HEK293 (cell line): Measurements from ENCODE around the gene KIAA1191.

Experiments
- CTCF ChIA-PET: fragments of 350-600 bp; formaldehyde crosslinking; extraction: SDS; loops from one replicate; lab custom pipeline; 2021; ENCODE audit warnings: antibody characterized with exemption; lab: Yijun Ruan, JAX
- POLR2A ChIA-PET: fragments of 300-600 bp; formaldehyde crosslinking; extraction: SDS; loops from one replicate; lab custom pipeline; 2020; ENCODE audit warnings: antibody characterized with exemption, inconsistent platforms; lab: Yijun Ruan, JAX
- H3K27ac ChIP-seq: fragments of 200-500 bp; sonication (Bioruptor generic); 2 replicates; pipeline ENCODE4 v1.5.1; 2014; ENCODE audit warnings: low read depth, low read length, control low read depth, inconsistent platforms; ENCODE audit errors: extremely low read depth
- H3K36me3 ChIP-seq, 2 experiments: fragments of 200-500 bp in 1 of 2; sonication (Bioruptor generic) in 1 of 2; 1 replicate in 1 of 2; 2 replicates in 1 of 2; pipeline ENCODE4 v1.5.1; 2014 to 2017; ENCODE audit warnings: inconsistent platforms in 2 of 2, low read length in 2 of 2; ENCODE audit not compliant: control insufficient read depth in 2 of 2, insufficient read depth in 1 of 2
- H3K4me1 ChIP-seq: fragments of 200-500 bp; sonication (Bioruptor generic); 2 replicates; pipeline ENCODE4 v1.5.1; 2014; ENCODE audit warnings: mild to moderate bottlenecking, low read length, inconsistent platforms; ENCODE audit not compliant: control insufficient read depth, insufficient read depth
- H3K4me3 ChIP-seq: 2 replicates; pipeline ENCODE4 v1.5.1; 2011; ENCODE audit warnings: low read depth, mild to moderate bottlenecking, control low read depth, low read length, moderate library complexity
- H3K9me3 ChIP-seq: fragments of 200-500 bp; sonication (Bioruptor generic); 2 replicates; pipeline ENCODE4 v1.5.1; 2014; ENCODE audit warnings: low read depth, low read length, inconsistent platforms; ENCODE audit not compliant: control insufficient read depth, insufficient read depth
- ELK4 ChIP-seq: IDR thresholded peaks from 2 replicates; pipeline ENCODE4 v1.6.1; 2011; ENCODE audit warnings: mild to moderate bottlenecking, low read depth, low read length, borderline replicate concordance
- HOXD13 ChIP-seq: sonication (generic); formaldehyde crosslinking; IDR thresholded peaks from 2 replicates; pipeline ENCODE4 v1.8.0; 2022; ENCODE audit warnings: missing genetic modification reagents, borderline replicate concordance
- REPIN1 ChIP-seq: fragments of 450-650 bp; formaldehyde crosslinking; IDR thresholded peaks from 2 replicates; pipeline ENCODE4 v1.5.1; 2017; ENCODE audit warnings: missing biosample characterization, missing genetic modification characterization, low read depth
- SCRT1 ChIP-seq: fragments of 450-650 bp; formaldehyde crosslinking; IDR thresholded peaks from 2 replicates; pipeline ENCODE4 v1.5.1; 2016; ENCODE audit warnings: missing biosample characterization, missing genetic modification characterization, borderline replicate concordance
- SCRT2 ChIP-seq: fragments of 450-650 bp; formaldehyde crosslinking; IDR thresholded peaks from 2 replicates; pipeline ENCODE4 v1.5.1; 2016; ENCODE audit warnings: missing biosample characterization, missing genetic modification characterization
- SP3 ChIP-seq: fragments of 450-650 bp; formaldehyde crosslinking; IDR thresholded peaks from 2 replicates; pipeline ENCODE4 v1.5.1; 2016; ENCODE audit warnings: missing biosample characterization, missing genetic modification characterization
- ZBTB21 ChIP-seq: fragments of 450-650 bp; formaldehyde crosslinking; IDR thresholded peaks from 2 replicates; pipeline ENCODE4 v1.5.1; 2017; ENCODE audit warnings: missing biosample characterization, missing genetic modification characterization
- ZNF121 ChIP-seq: fragments of 450-650 bp; formaldehyde crosslinking; IDR thresholded peaks from 2 replicates; pipeline ENCODE4 v1.5.1; 2016; ENCODE audit warnings: missing biosample characterization, missing genetic modification characterization
- ZNF132 ChIP-seq: fragments of 450-650 bp; formaldehyde crosslinking; IDR thresholded peaks from 2 replicates; pipeline ENCODE4 v1.5.1; 2017; ENCODE audit warnings: missing biosample characterization, missing genetic modification characterization, borderline replicate concordance
- ZNF366 ChIP-seq: fragments of 450-650 bp; formaldehyde crosslinking; conservative IDR thresholded peaks from 2 replicates; pipeline ENCODE4 v1.5.1; 2016; ENCODE audit warnings: missing biosample characterization, missing genetic modification characterization
- ZNF561 ChIP-seq: fragments of 450-650 bp; IDR thresholded peaks from 2 replicates; pipeline ENCODE4 v1.5.1; 2018; ENCODE audit warnings: missing biosample characterization, missing genetic modification characterization, borderline replicate concordance
- ZNF626 ChIP-seq: fragments of 450-650 bp; sonication (Bioruptor Pico); formaldehyde crosslinking; IDR thresholded peaks from 2 replicates; pipeline ENCODE4 v1.5.1; 2018; ENCODE audit warnings: missing biosample characterization, missing genetic modification characterization, inconsistent platforms
- TF ChIP-seq, protein P1 (sequence below): fragments of 450-650 bp; formaldehyde crosslinking; IDR thresholded peaks from 2 replicates; pipeline ENCODE4 v1.5.1; 2017; ENCODE audit warnings: missing biosample characterization, missing genetic modification characterization
- TF ChIP-seq, protein P2 (sequence below): fragments of 450-650 bp; formaldehyde crosslinking; conservative IDR thresholded peaks from 2 replicates; pipeline ENCODE4 v1.5.1; 2016; ENCODE audit warnings: low read depth, missing biosample characterization, missing genetic modification characterization
- TF ChIP-seq, protein P3 (sequence below): fragments of 450-650 bp; formaldehyde crosslinking; IDR thresholded peaks from 2 replicates; pipeline ENCODE4 v1.5.1; 2016; ENCODE audit warnings: missing biosample characterization, missing genetic modification characterization
- TF ChIP-seq, protein P4 (sequence below): fragments of 450-650 bp; formaldehyde crosslinking; IDR thresholded peaks from 2 replicates; pipeline ENCODE4 v1.5.1; 2017; ENCODE audit warnings: missing biosample characterization, missing genetic modification characterization
- TF ChIP-seq, protein P5 (sequence below): fragments of 450-650 bp; formaldehyde crosslinking; IDR thresholded peaks from 2 replicates; pipeline ENCODE4 v1.5.1; 2016; ENCODE audit warnings: missing biosample characterization, missing genetic modification characterization

Gene KIAA1191

GRCh38 chr5:176360894-176361436, 599 bp downstream of the KIAA1191 start (continued):
- TF ChIP-seq, protein P1, sequence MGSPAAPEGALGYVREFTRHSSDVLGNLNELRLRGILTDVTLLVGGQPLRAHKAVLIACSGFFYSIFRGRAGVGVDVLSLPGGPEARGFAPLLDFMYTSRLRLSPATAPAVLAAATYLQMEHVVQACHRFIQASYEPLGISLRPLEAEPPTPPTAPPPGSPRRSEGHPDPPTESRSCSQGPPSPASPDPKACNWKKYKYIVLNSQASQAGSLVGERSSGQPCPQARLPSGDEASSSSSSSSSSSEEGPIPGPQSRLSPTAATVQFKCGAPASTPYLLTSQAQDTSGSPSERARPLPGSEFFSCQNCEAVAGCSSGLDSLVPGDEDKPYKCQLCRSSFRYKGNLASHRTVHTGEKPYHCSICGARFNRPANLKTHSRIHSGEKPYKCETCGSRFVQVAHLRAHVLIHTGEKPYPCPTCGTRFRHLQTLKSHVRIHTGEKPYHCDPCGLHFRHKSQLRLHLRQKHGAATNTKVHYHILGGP (tag by site-specific recombination): no peak
- TF ChIP-seq, protein P2, sequence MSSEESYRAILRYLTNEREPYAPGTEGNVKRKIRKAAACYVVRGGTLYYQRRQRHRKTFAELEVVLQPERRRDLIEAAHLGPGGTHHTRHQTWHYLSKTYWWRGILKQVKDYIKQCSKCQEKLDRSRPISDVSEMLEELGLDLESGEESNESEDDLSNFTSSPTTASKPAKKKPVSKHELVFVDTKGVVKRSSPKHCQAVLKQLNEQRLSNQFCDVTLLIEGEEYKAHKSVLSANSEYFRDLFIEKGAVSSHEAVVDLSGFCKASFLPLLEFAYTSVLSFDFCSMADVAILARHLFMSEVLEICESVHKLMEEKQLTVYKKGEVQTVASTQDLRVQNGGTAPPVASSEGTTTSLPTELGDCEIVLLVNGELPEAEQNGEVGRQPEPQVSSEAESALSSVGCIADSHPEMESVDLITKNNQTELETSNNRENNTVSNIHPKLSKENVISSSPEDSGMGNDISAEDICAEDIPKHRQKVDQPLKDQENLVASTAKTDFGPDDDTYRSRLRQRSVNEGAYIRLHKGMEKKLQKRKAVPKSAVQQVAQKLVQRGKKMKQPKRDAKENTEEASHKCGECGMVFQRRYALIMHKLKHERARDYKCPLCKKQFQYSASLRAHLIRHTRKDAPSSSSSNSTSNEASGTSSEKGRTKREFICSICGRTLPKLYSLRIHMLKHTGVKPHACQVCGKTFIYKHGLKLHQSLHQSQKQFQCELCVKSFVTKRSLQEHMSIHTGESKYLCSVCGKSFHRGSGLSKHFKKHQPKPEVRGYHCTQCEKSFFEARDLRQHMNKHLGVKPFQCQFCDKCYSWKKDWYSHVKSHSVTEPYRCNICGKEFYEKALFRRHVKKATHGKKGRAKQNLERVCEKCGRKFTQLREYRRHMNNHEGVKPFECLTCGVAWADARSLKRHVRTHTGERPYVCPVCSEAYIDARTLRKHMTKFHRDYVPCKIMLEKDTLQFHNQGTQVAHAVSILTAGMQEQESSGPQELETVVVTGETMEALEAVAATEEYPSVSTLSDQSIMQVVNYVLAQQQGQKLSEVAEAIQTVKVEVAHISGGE (tag by site-specific recombination): no peak
- TF ChIP-seq SP3 (tag by site-specific recombination) (no peak), ZNF121 (no peak), ELK4 (no peak), ZNF366 (0 out of 2 replicates have a peak, but pooled peaks have one; percentile 39), HOXD13 (0 out of 2 replicates have a peak, but pooled peaks have one; percentile 11), ZBTB21 (tag by site-specific recombination) (no peak)

DNA sequence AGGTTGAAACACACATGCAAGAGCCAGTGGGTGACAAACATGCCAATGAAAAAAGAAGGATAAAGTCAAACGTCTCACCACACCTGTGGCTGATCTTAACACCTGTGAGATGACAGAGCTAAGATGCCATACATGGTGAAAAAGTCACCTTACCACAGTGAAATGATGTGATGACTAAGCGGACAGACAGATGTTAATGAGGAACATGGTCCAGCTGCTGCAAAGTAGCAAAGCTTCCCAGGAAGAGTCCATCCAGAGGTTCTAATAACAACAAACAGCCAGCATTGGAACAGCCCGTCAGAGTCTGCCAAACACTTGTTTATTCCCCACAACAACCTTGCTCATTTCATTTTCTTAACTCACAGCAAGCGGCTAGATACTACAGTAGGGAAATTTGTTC, 1.9 kb downstream of the KIAA1191 start:
- no peak for TF ChIP-seq ZNF561 (tag by site-specific recombination)
- no peak for TF ChIP-seq ZNF626 (tag by site-specific recombination)
- peak; percentile 89 for TF ChIP-seq SCRT1 (tag by site-specific recombination)
- peak; percentile 89 for TF ChIP-seq SCRT2
- TF ChIP-seq, protein P3, sequence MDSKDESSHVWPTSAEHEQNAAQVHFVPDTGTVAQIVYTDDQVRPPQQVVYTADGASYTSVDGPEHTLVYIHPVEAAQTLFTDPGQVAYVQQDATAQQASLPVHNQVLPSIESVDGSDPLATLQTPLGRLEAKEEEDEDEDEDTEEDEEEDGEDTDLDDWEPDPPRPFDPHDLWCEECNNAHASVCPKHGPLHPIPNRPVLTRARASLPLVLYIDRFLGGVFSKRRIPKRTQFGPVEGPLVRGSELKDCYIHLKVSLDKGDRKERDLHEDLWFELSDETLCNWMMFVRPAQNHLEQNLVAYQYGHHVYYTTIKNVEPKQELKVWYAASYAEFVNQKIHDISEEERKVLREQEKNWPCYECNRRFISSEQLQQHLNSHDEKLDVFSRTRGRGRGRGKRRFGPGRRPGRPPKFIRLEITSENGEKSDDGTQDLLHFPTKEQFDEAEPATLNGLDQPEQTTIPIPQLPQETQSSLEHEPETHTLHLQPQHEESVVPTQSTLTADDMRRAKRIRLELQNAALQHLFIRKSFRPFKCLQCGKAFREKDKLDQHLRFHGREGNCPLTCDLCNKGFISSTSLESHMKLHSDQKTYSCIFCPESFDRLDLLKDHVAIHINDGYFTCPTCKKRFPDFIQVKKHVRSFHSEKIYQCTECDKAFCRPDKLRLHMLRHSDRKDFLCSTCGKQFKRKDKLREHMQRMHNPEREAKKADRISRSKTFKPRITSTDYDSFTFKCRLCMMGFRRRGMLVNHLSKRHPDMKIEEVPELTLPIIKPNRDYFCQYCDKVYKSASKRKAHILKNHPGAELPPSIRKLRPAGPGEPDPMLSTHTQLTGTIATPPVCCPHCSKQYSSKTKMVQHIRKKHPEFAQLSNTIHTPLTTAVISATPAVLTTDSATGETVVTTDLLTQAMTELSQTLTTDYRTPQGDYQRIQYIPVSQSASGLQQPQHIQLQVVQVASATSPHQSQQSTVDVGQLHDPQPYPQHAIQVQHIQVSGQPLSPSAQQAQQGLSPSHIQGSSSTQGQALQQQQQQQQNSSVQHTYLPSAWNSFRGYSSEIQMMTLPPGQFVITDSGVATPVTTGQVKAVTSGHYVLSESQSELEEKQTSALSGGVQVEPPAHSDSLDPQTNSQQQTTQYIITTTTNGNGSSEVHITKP (tag by site-specific recombination): peak; percentile 84
- TF ChIP-seq, all 188 proteins: peak for 3
- Histone ChIP-seq H3K9me3 (no peaks in the 10 kb centered on the region), H3K36me3 (peaks cover 15 to 46% of the 10 kb centered on the region in 2 experiments), H3K27ac (no peak overlapping the region), H3K4me1 (no peaks in the 10 kb centered on the region; the same call in 1 of the 2 replicates), H3K4me3 (no peak overlapping the region)
- CTCF ChIA-PET: no interaction called here
- POLR2A ChIA-PET: interaction anchor here (0.7 to 0.9 kb wide), 2 partner anchors 184 to 634 kb away, joined by 3 to 4 read pairs; no protein-coding TSS in a partner anchor

DNA sequence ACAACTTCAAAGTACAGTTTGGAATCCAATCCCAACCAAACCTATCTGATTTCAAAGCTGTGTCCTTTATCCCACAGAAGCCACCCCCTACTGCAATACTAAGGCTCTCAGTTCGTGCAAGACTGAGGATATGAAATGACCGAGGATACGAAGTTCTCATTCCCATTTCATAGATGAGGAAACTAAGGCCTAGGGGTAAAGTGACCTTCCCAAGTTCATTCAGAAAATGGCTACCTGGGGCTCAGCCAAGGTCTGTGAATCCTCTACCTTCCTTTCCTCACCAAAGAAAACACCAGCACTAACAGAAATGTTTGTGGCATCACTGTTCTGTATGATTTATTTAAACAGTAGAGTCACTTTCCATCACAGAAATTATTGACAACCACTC, 5.4 kb downstream of the KIAA1191 start:
- CTCF ChIA-PET: no interaction called here
- Histone ChIP-seq H3K27ac (no peak overlapping the region), H3K4me3 (no peak overlapping the region), H3K36me3 (peaks cover 20 to 81% of the 10 kb centered on the region in 2 experiments), H3K9me3 (no peaks in the 10 kb centered on the region), H3K4me1 (no peaks in the 10 kb centered on the region; the same call in 1 of the 2 replicates)
- POLR2A ChIA-PET: interaction anchor here (0.6 kb wide), 1 partner anchor 670 kb away, joined by 3 read pairs; no protein-coding TSS in a partner anchor
- TF ChIP-seq, protein P4, sequence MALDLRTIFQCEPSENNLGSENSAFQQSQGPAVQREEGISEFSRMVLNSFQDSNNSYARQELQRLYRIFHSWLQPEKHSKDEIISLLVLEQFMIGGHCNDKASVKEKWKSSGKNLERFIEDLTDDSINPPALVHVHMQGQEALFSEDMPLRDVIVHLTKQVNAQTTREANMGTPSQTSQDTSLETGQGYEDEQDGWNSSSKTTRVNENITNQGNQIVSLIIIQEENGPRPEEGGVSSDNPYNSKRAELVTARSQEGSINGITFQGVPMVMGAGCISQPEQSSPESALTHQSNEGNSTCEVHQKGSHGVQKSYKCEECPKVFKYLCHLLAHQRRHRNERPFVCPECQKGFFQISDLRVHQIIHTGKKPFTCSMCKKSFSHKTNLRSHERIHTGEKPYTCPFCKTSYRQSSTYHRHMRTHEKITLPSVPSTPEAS: no peak
- no peak for TF ChIP-seq ZNF132
- no peak for TF ChIP-seq ZNF366
- TF ChIP-seq, protein P5, sequence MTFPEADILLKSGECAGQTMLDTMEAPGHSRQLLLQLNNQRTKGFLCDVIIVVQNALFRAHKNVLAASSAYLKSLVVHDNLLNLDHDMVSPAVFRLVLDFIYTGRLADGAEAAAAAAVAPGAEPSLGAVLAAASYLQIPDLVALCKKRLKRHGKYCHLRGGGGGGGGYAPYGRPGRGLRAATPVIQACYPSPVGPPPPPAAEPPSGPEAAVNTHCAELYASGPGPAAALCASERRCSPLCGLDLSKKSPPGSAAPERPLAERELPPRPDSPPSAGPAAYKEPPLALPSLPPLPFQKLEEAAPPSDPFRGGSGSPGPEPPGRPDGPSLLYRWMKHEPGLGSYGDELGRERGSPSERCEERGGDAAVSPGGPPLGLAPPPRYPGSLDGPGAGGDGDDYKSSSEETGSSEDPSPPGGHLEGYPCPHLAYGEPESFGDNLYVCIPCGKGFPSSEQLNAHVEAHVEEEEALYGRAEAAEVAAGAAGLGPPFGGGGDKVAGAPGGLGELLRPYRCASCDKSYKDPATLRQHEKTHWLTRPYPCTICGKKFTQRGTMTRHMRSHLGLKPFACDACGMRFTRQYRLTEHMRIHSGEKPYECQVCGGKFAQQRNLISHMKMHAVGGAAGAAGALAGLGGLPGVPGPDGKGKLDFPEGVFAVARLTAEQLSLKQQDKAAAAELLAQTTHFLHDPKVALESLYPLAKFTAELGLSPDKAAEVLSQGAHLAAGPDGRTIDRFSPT (tag by site-specific recombination): no peak
- TF ChIP-seq ELK4: no peak
- no peak for TF ChIP-seq REPIN1 (tag by site-specific recombination)
